ENCODE results near the gene RREB1.

The RREB1 gene

GRCh38 chr6:7166410-7167293 is 58.9 kb downstream of the RREB1 start:
- no peak for DNase-seq

- no peak for DNase-seq
Measured at GRCh38 chr6:7169296-7169721, 61.5 kb downstream of the RREB1 start.

GRCh38 chr6:7170117-7170732 is 62.5 kb downstream of the RREB1 start:
- DNase-seq: no peak

DNA sequence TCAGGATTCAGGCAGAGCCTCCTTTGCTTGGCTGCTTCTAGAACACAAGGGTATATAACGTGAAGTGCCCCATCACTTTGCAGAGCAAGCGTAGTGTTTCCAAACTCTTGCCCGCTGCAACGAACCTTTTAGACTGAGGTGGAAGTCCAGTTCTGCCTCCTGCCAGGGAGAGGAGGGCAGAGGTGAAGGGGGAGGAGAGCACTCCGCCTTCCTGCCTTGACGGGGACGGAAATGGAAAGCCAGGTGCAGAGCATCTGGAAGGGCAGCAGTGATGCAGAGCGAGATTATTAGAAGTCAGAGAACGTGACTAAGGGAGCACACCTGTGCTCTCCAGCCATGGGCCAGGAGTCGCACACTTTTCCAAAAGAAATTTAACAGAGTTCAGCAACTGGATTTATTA is 63.4 kb downstream of the RREB1 start:
- no peak for DNase-seq

DNA sequence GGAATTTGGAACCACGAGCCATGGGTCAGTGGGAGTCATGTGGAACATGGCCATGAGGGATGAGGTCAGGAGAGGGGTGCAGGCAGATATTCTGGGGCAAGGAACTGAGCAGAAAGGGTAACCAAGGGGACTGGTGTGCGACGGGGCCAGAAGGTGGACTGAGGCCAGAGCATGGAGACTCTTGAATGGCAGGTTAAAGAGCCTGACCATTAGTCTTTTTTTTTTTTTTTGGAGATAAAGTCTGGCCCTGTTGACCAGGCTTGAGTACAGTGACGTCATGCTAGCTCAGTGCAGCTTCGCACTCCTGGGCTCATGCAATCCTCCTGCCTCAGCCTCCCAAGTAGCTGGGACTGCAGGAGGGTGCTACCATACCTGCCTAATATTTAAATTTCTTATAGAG is 64.0 kb downstream of the RREB1 start:
- DNase-seq: no peak

DNA sequence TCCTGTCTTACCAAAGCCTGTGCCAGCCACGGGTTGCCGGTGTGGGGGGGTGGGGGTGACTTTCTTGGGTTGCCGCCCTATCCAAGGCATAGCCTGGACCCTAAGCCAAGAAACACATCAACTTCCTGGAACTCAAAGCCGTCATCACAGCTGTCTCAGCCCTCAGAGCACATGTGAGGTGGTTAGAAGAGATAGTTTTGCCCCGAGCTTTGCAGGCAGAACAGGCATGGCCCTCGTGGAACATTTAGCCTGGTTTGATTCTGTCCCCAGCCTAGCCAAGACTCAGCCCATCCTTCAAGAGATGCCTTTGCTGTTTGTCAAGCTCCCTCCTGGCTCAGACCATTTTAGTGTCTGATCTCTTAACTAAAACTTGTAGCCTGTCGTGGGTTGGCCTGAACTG is 64.9 kb downstream of the RREB1 start:
- DNase-seq: no peak

GRCh38 chr6:7173843-7174503 is 66.2 kb downstream of the RREB1 start:
- DNase-seq: no peak

GRCh38 chr6:7175462-7175861 is 67.7 kb downstream of the RREB1 start:
- no peak for DNase-seq

DNA sequence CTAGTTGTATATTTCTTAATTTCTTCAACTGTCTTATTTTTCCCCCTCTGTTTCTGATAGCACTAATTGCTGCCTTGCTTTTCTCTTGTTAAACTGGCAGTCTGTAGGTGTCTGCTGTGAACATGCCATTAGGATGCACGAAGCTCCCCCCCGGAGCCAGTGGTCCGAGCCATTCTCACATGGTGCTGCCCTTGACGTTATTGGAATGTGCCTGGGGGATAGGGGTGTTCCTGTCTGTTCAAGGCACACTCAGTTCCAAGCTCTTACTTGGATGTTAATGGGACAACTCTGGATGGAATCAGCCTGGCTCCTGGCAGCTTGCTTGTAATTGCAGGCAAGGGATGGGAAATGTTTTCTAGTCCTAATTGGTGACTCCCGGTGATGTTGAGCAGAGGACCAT is 68.4 kb downstream of the RREB1 start:
- DNase-seq: no peak

DNA sequence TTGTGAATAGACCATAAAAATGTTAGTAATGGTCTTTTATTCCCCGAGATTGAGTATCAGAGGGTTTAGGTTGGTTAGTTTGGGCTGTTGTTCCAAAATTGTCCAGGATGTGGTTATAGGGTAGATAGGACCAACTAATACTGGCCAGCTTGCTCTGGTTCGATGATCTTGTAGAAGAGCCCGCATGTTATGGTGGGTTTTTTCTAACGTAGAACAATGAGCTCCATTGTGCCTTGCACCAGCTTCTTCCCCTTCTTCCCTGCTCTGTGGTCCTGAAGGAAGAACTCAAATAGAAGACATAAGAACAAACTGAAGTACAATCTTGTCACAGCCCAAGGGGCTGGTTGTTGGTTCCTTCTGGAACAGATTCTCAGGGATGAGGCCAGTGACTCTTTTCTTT is 70.5 kb downstream of the RREB1 start:
- DNase-seq: no peak

DNA sequence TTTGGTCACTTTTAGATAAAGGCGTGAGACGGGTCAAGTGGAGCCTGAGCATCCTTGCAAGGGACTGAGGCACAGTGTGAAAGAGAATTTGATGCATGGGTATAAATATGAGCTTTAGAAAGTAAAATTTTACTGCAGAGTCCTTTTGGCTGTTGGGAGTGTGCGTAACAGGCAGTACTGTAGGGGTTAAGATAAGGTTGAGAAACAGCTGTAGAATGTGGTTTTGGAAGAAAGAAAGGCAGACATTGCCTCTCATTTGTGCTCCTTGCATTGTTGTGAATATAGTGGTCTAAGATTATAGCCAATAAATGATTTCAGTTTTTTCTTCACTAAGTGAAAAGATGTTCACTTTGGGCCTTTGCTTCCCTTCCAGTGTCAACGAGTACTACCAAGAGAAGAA is 73.0 kb downstream of the RREB1 start:
- DNase-seq: no peak

- no peak for DNase-seq
Measured at GRCh38 chr6:7183707-7184106, 75.9 kb downstream of the RREB1 start.

DNA sequence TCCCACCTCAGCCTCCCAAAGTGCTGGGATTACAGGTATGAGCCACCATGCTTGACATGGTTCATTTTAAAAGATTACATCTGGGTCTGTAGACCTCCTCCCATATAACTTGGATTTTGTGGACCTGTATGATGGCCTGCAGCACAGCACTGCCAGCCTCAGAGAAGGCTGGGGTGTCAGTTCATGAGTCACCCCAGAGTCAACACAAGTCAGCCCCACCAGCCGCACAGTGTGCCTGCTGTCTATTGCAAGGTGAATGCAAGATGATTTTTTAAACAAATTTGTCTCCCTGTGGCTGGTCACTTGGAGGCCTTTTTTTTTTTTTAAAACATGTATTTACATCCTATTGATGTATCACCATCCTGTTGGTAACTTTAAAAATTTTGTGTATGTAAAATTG is 76.7 kb downstream of the RREB1 start:
- DNase-seq: no peak

- DNase-seq: no peak
Measured at GRCh38 chr6:7185561-7185960, 77.8 kb downstream of the RREB1 start.

DNA sequence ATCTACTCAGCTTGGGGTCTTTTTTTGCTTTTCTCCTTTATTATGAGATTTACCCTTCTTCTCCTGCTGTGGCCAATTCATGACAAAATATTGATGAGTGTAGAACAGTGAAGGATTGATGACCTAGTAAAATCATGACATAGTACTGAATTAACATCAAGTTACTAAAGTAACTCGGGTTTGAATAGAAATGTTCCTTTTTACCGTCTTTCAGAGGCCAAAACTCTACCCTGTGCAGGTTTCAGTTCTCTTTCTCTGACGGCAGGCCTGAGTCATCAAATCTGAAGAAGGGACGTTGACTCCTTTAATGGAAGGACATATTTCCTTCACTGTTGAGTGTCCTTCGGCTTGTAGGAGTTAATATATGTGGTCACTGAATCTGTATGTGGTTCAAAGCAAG is 80.7 kb downstream of the RREB1 start:
- no peak for DNase-seq

- no peak for DNase-seq
Measured at GRCh38 chr6:7189101-7189758, 81.5 kb downstream of the RREB1 start.

DNA sequence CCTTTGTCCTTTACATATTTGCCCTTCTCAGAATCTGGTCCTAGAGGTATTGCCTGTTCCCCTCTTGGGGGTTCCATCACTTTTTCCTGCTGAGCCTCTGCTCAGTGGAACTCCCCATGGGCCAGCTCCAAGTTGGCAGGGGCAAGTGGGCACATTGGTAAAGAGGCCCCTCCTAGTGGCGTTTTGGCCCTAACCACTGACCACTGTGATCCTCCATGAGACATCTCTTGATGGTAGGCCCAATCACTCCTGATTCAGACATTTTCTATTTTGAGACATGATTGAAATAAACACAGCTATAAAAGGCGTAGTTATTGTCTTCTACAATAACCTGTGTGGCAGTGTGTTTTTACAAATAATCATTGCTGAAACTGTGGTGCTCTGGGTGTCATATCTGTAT is 83.0 kb downstream of the RREB1 start:
- no peak for DNase-seq

DNA sequence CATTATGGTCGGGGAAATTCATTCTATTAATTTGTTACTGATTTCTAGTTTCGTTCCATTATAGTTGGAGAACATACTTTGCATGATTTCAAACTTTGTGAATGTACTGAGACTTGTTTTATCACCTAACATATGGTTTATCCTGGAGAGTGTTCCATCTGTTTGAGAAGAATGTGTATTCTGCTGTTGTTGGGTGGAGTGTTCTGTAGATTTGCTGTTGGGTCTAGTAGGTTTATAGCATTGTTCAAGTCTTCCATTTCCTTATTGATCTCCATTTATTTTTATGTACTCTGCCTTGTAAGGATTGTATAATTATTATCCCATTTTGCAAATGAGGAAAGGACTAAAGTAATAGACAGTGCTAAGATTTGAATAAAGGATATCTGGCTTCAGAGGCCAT is 85.4 kb downstream of the RREB1 start:
- no peak for DNase-seq

- DNase-seq: no peak
Measured at GRCh38 chr6:7194657-7195056, 86.9 kb downstream of the RREB1 start.

DNA sequence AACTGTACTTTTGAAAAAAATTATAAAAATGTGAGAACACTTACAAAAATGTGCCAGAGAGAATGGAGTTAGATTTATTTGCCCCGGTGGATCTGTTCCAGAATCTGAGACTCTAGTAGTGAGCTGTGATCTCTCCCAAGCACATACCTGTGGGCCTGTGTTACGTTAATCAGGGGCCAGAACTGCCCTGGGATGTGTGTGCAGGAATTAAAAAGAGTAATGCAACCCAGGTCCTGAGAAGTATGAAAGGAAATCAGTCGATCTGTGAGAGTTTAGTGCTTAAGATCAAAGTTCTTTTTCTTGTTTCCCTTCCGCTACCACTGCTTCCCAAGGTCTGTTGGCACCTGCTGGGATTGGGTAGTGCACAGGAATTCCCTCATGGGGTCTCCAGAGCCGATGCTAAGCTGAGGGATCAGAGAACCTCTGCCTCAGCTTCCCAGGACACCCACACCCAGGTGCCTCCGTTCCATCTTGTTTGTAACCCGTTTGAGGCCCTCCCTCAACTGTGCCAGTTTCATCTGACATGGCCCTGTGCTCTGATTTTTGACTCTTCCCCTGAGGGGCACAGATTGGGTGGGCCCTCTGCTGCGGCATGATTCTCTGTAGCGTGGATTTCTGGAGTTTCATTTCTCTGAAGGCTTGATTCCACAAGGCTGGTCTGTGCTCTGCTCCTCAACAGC is 87.7 kb downstream of the RREB1 start:
- no peak for DNase-seq

- DNase-seq: no peak
Measured at GRCh38 chr6:7196019-7196402, 88.2 kb downstream of the RREB1 start.

DNA sequence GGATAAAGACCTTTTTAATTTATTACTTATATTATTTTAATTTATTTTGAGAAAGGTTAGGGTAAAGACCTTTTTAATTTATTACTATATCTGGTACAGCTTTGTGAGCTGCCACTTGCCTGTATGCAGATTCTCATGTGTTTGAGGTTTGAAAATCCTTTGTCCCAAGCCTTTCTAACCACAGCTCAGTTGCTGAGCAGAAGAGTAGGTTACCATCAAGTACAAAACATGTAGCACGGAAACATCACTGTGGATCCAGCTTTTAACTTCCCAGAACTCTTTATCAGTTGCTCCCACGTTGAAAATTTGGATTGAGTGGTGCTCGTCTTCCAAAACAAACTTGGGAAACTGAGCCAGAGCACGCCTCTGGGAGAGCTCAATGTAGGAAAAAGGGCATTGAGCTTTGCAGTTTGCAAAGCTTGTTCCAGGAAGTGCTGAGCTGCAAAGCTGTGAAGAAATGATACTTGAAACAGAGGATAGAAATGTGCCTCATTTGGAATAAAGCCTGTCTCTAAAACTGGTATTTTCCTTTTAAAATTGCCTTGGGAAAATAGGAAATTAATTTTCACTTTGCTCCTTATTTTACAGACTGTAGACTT is 89.0 kb downstream of the RREB1 start:
- no peak for DNase-seq

DNA sequence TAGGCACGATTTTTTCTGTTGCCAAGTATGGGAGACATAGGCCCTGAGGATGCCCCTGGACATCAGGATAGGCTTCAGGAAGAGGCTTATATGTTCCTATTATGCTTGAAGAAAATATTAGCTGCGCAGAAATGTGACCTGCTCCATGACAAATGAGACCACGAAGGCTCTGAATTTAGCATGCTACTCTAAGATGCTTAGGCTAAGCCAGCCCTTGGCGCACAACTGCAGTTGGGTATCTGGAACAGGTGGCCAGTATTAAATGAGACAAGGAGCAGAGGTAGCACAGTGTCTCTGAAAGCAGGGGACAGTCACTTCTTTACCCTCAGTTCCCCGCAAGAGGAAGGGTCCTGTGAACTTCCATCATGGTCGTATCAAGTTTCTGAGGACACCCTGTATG is 90.0 kb downstream of the RREB1 start:
- no peak for DNase-seq

All from activated naive CD4-positive, alpha-beta T cell treated with Interleukin-2 at 50 U/mL for 16 hours (primary cell).